Breast epithelium (tissue), 3 donors: ENCODE data around the gene FMNL2.

ENCODE experiments used
- POLR2A ChIP-seq: fragments of 450-650 bp; IDR thresholded peaks from one replicate; pipeline ENCODE4 v1.6.1; 2016; ENCODE audit warnings: antibody characterized with exemption, mild to moderate bottlenecking, moderate library complexity
- POLR2AphosphoS5 ChIP-seq, 3 donors: sonication (generic); formaldehyde crosslinking; IDR thresholded peaks; one replicate each; pipeline ENCODE4 v1.6.1; 2017; ENCODE audit warnings: antibody characterized with exemption in 3 of 3

- no peak for TF ChIP-seq POLR2A
- TF ChIP-seq POLR2AphosphoS5 (IDR thresholded peaks at IDR 0.05), result no peak
Observed at GRCh38 chr2:152603166-152603565, 268.2 kb downstream of the FMNL2 start.
